GM12873 (cell line): Measurements from ENCODE around the gene KIAA0513.

ENCODE experiments used
- CTCF ChIP-seq: IDR thresholded peaks from 2 replicates; pipeline ENCODE4 v1.5.1; 2012; ENCODE audit warnings: low read depth, mild to moderate bottlenecking, moderate library complexity, low read length, control low read depth; ENCODE audit not compliant: insufficient read depth; ENCODE audit errors: missing control alignments

Gene KIAA0513

GRCh38 chr16:85014311-85014710 lies 13.3 kb upstream of the KIAA0513 start:
- no peak for TF ChIP-seq CTCF

DNA sequence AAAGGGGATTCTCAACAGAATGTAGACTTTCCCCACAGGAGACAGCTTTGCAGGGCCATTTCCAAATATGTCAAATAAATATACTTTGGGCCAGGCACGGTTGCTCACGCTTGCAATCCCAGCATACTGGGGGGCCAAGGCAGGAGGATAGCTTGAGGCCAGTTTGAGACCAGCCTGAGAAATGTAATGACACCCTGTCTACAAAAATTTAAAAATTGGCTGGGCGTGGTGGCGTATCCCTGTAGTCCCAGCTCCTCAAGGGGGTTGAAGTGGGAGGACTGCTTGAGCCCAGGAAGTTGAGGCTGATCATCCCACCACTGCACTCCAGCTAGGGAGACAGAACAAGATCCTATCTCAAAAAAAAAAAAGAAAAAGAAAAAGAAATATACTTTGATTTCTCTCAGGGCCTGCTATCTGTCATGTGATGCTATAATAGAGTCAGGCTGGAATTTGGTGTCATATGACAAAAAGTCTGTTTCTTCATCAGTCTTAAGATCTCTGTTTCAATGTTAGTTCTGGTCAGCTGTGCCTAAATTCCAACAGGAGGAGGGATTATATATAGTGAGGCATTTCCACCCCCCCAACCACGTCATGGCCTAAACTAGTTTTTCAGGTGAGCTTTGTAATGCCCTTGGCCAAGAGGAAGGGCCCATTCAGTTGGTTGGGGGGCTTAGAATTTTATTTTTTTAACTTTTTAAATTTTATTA lies 12.0 kb upstream of the KIAA0513 start:
- no peak for TF ChIP-seq CTCF

DNA sequence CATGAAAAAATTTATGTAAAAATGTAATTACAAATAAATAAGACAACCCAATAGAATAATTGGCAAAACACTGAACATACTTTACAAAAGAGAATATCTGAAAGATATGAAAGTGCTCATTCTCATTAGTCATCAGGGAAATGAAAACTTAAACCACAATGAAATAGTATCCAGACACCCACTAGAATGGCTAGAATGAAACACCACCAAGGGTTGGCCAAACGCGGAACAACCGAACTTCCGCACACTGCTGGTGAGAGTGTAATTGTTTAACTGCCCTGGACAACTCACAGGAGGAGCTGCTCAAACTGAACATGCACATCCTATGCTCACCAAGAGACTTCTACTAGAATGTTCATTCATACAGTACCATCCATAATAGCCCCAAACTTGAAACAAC lies 10.4 kb upstream of the KIAA0513 start:
- TF ChIP-seq CTCF = no peak

DNA sequence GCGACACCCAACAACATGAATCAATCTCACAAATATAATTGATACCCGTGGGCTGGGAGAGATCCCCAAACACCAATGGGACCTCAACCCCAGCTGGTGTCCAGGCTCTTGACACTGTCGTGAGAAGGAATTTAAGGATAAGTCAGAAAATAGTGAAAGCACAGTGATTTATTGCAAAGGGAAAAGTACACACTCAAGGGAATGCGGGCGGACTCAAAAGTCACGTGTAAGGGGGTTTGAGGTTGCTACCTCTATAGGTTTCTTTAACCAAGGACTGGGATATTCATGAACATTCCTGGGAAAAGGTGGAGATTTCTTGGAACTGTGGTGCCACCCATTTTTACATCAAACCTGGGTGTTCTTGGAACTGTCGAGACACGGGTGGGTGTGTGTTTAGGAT lies 10.0 kb upstream of the KIAA0513 start:
- no peak for TF ChIP-seq CTCF

GRCh38 chr16:85018529-85019236 lies 8.9 kb upstream of the KIAA0513 start:
- TF ChIP-seq CTCF = no peak

DNA sequence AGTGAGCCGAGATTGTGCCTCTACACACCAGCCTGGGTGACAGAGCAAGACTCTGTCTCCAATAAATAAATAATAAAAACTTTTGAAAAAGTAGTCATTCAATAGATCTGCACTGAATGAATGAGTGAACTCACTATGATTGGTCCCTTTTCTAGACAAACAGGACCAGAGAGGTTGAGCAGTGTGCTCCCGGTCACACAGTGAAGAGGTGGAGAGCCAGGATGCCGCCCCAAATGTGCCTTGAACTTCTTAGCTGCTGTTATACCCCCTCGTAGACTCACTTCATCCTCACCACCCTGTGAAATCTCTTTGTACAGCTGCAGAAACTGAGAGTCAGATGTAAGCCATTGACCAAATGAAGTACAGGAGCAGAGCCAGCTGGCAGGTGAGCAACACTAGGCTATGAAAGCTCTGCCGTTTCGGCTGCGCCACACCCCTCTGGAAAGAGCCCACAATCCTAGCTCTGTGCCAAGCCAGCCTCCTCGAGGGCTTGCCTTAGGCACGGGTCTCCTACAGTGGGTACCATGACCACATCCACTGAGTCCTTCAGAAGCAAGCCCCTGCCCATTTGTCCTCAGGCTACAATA lies 7.8 kb upstream of the KIAA0513 start:
- no peak for TF ChIP-seq CTCF
